ENCODE results near the gene HIBADH. TPM values are rescaled to one million over a fixed set of nuclear protein-coding genes. Genes with fewer than 3 reads are reported as not detected.

HIBADH gene
- total RNA-seq, 1 experiment from 2014 or later: 23.2 TPM

- H3K27me3 ChIP-seq (ENCODE audit: insufficient read depth, low read length): no peaks in the 10 kb centered on the region
- H3K27ac ChIP-seq (ENCODE audit: insufficient read length, low read depth, low read length): no peak overlapping the region
- no peaks in the 10 kb centered on the region for H3K9me3 ChIP-seq (ENCODE audit: control insufficient read depth, low read depth, low read length)
- H2BK20ac ChIP-seq (ENCODE audit: low read depth, low read length, poor library complexity, severe bottlenecking): no peak overlapping the region
- Mint-ChIP-seq H3K4me3 (no peak overlapping the region), H3K4me1 (peaks cover 25 to 47% of the 10 kb centered on the region in 2 experiments), H3K27ac (peak overlapping the region in 1 of 3 experiments; percentile 66; a peak in 2 of 7 replicates), H3K36me3 (ENCODE audit: insufficient read depth in 1 of 3, low read depth in 3 of 3) (peaks cover 3 to 15% (median 5%) of the 10 kb centered on the region in 3 experiments; a peak in 5 of 7 replicates), H3K9me3 (peaks cover 0 to 3% of the 10 kb centered on the region in 2 experiments; a peak in 2 of 5 replicates), H3K27me3 (ENCODE audit: low read depth) (no peaks in the 10 kb centered on the region)
- no CpG with 5 or more reads among the region's 1 CpG for WGBS (ENCODE audit: extremely low coverage, insufficient read length, low lambda C conversion rate)
- no peak overlapping the region for H2BK15ac ChIP-seq (ENCODE audit: low read depth, low read length)
- TF ChIP-seq CTCF (conservative IDR thresholded peaks at IDR 0.05): peak; percentile 47; the same call in 2 of the 3 replicates
- no peak overlapping the region for H3K4me2 ChIP-seq (ENCODE audit: insufficient read depth, insufficient read length, low read length)
- H3K23ac ChIP-seq (ENCODE audit: insufficient read length, low read depth, low read length): no peak overlapping the region
- no peak overlapping the region for H3K4ac ChIP-seq (ENCODE audit: low read depth, low read length)
- no peak overlapping the region for H2AK5ac ChIP-seq (ENCODE audit: insufficient read length, low read length)
- H2BK12ac ChIP-seq (ENCODE audit: insufficient read length, low read depth, low read length): no peak overlapping the region
- H3K18ac ChIP-seq (ENCODE audit: insufficient read length, low read depth, low read length): no peak overlapping the region
- no peaks in the 10 kb centered on the region for H3K79me2 ChIP-seq (ENCODE audit: insufficient read depth, low read length)
- H3K9ac ChIP-seq (ENCODE audit: extremely low read depth, insufficient read length, low read length): no peak overlapping the region
- no peak overlapping the region for H2AFZ ChIP-seq (ENCODE audit: low read length)
- no peaks in the 10 kb centered on the region; the same call in 1 of the 2 replicates for H3K4me1 ChIP-seq (ENCODE audit: insufficient read depth, low read length)
- H3K23me2 ChIP-seq (ENCODE audit: insufficient read length, low read depth, low read length, poor library complexity, severe bottlenecking): no peaks in the 10 kb centered on the region
- H3K14ac ChIP-seq (ENCODE audit: insufficient read depth, low read length): no peak overlapping the region
- H3K56ac ChIP-seq (ENCODE audit: insufficient read length, low read depth, low read length): no peak overlapping the region
- no peaks in the 10 kb centered on the region for H3K79me1 ChIP-seq (ENCODE audit: insufficient read depth, low read depth, low read length, poor library complexity, severe bottlenecking)
- H4K8ac ChIP-seq (replicated peaks; ENCODE audit: insufficient read length, low read depth, low read length): no peak overlapping the region
- no peak overlapping the region for H2BK120ac ChIP-seq (ENCODE audit: low read depth, low read length, poor library complexity, severe bottlenecking)
- H4K91ac ChIP-seq (ENCODE audit: insufficient read length, low read depth, low read length): no peak overlapping the region
- no peak overlapping the region for H4K5ac ChIP-seq (ENCODE audit: insufficient read length, low read depth, low read length)
- no peaks in the 10 kb centered on the region for H4K20me1 ChIP-seq (ENCODE audit: control insufficient read depth, insufficient read depth, insufficient read length)
- no peak for DNase-seq
- no peak overlapping the region for H2BK5ac ChIP-seq (ENCODE audit: insufficient read length, low read length)
- H3T11ph ChIP-seq (ENCODE audit: low read length): no peak overlapping the region
Measured at GRCh38 chr7:27636326-27637006, 26.2 kb downstream of the HIBADH start.

All from H9 (cell line).